SH-SY5Y (cell line): ENCODE data around the gene RCOR1.
A peak's percentile ranks its signal among the peaks of the same experiment; 100 is the strongest.

Experiments
- GATA2 ChIP-seq: IDR thresholded peaks from 2 replicates; pipeline ENCODE4 v1.6.1; 2011; ENCODE audit warnings: mild to moderate bottlenecking, low read depth, low read length
- GATA3 ChIP-seq: IDR thresholded peaks from 2 replicates; pipeline ENCODE4 v1.6.1; 2011; ENCODE audit warnings: low read depth, mild to moderate bottlenecking, low read length, moderate library complexity

Gene RCOR1

DNA sequence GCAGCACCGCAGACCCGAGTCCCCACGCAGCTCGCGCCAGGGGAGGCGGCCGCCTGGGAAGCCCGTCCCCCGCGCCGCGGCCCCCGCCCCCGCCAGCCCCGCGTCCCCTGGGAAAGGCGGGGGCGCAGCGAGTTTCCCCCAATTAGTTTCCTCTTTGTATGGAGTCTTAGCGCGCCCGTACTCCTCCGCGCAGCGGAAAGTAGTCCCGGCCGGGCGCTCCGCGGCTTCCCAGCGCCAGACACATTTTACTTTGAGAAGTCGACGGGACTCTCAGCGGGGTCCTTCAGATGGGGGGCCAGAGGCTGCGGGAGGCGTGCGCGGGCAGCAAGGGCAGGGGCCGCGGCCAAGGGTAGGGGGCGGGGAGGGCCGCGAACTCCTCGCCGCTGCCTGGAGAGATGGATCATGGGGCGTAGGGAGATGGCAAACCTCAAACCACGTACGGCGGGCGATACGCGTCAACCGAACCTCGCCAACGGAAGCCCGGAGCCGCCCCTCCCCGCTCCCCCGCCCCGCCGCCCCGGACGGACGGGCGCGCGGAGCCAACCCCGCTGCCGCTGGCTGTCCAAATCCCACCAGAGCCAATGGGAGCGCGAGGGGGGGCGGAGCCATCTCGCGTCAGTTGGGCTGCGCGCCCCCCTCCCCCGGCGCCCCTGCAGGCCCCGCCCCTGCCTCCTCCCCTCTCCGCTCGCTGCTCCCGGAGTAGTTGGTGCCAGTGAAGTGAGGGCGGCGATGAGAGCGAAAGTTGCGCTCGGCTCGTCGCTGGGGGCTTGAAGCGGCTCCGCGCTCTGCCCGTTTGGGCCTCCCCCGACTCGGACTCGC lies at the start of gene RCOR1:
TSS of gene RCOR1 (plus strand) at position 706 of the 819 bp plus-strand sequence. CDS start 238 bp downstream, outside the sequence.
- no peak for TF ChIP-seq GATA3
- 0 out of 2 replicates have a peak, but pooled peaks have one; percentile 23 for TF ChIP-seq GATA2

DNA sequence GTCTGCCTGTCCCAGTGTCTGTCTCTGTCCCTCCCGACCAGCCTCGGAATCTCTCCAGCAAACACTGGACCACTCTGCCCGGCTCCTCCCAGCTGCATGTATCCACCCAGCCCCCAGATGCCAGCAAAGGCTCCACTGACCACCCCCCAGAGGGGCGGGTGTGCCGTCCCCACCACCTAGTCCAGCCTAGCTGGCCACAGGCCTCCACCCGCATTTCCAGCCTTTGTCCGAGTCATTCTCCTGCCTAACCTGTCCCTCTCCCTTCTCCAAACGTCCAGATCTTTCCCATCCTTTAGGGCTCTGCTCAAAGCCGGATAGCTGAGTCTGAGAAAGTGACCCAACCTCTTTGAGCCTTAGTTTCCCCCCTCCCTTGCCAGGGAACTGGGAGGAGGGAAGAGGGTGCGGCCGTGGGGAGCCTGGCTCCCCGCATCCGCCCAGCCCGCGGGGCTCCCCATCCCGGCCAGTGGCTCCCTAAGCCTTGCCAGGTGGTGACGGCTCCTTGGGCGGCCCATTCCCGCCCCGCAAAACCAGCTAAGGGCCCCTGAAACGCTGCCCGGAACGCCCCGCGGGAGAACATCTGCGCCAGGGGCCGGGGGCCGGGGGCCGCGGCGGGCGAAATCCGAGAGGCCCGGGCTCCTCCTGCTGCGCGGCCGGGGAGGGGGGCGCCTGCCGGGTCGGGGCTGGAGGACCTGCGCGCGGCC lies 48.3 kb upstream of the RCOR1 start:
- TF ChIP-seq GATA3 (no peak), GATA2 (no peak)

DNA sequence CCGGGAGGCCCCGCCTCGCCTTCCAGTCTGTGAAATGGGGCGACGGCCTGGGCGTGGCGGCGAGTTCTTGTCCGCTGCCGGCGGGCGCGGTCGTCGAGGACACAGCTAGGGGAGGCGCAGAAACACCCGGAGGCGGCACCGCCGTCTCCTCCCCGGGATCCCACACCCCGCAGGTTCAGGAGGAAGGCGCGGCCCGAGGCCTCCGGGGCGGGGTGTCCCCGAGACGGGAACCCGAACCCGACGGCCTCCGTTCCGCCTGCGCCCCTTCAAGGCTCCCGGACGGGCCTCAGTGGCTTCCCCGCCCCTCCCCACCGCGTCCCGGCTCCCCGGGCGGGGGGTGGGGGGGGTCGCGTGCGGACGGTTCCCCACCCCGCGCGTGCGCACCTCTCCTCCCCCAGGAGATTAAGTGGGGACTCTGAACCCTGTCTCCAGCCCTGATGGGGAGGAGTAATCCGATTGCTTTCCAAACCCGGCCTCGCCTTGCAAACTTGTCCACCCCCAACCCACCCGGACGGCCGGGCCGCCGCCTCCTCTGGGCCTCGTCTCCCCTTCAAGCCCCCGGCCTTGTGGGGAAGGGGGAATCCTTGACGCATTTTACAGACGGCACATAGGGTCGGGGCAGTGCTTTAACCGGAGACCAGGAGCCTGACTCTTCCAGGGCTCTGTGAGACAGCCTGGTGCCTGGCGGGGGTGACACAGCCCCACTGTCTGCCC lies 47.5 kb upstream of the RCOR1 start:
- TF ChIP-seq GATA2 = no peak
- TF ChIP-seq GATA3 = no peak

DNA sequence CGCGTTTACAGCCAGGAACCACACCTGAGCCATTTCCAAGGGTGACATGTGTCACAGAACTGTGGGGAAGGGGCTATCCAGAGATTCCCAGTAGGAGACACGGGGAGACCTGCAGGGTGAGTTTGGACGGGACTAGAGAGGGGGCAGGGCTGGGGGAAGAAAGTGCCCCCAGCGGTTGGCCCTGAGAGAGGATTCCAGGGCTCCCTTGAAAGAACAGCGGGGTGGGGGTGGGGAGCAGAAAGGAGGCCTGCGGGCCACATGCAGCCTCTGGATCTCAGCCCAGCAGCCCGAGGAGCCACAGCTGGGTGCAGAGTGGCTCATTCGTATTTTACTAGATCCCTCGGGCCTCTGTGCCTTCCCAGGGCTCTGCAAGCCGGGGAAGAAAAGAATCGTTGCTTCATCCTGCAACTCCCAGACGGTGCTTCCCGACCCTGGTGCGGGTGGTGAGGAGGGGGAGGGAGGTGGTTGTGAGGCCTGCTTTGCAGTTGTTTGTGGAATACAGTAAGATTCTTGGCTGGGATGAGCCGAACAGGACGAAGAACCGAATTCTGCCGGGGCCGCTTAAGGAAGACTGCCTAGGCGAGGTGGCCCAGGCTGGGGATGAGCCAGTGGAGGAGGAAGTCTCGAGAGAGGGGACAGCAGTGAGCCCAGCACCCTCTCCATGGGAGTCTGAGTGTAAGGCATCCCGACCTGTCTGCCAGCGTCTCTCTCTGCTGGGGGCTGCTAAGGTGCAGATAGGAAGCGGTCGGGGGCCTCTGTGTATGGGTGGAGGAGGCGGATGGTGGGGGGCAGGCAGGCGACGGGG lies 46.8 kb upstream of the RCOR1 start:
- TF ChIP-seq GATA3 (no peak), GATA2 (no peak)

DNA sequence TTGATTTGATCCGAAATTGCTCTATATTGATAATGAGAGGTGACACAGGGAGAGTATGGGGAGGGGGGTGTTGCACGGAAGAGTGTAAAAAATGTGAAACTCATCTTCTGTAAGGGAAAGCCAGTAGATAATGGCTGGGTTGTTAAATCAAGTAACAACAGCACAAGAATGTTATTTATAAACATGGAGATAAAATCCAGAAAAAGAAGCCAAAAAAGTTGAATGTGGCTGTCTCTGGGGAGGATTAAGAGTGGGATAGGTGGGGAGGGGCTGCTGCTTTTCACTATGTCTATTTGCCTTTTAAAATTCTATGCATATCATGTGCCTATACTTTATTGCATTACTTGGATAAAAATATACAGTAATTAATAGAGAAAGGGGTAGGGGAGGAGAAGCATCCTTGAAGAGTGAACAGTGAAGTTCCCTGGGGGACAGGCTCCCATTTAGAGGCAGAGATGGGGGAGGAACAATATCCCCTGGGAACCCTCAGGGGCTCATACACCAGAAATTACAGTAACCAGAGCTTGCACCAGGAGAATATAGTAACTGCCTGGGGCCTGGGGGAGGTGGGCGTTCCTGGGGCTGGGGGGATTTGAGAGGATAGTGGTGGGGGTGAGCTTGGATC lies 43.7 kb upstream of the RCOR1 start:
- TF ChIP-seq GATA3 = no peak
- TF ChIP-seq GATA2 = no peak

DNA sequence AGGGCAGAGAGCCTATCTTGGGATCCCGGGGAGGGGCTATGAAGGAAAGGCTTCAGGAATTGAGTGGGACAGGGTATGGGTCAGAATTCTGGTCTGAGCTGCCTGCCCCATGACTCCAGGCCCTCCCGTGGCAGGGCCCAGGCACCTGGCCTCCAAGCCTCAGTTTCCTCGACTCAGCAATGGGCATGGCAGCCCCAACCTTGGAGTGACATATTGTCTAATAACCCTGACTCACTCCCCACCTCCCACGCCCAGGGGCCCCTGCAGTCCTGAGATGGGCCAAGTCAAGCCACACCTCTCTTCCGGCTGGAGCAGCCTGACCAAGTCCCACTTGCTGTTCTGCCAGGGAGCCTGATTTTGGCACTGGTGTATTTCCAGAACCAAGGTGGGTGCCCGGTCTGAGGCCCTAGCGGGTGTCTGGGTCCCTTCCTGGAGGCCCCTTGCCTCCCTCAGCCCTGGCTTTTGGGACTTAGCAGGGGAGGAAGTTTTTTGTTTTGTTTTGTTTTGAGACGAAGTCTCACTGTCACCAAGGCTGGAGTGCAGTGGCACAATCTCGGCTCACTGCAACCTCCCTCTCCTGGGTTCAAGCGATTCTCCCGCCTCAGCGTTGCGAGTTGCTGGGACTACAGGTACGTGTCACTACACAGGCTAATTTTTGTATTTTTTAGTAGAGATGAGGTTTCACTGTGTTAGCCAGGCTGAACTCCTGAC lies 40.3 kb upstream of the RCOR1 start:
- TF ChIP-seq GATA2 (no peak), GATA3 (no peak)

DNA sequence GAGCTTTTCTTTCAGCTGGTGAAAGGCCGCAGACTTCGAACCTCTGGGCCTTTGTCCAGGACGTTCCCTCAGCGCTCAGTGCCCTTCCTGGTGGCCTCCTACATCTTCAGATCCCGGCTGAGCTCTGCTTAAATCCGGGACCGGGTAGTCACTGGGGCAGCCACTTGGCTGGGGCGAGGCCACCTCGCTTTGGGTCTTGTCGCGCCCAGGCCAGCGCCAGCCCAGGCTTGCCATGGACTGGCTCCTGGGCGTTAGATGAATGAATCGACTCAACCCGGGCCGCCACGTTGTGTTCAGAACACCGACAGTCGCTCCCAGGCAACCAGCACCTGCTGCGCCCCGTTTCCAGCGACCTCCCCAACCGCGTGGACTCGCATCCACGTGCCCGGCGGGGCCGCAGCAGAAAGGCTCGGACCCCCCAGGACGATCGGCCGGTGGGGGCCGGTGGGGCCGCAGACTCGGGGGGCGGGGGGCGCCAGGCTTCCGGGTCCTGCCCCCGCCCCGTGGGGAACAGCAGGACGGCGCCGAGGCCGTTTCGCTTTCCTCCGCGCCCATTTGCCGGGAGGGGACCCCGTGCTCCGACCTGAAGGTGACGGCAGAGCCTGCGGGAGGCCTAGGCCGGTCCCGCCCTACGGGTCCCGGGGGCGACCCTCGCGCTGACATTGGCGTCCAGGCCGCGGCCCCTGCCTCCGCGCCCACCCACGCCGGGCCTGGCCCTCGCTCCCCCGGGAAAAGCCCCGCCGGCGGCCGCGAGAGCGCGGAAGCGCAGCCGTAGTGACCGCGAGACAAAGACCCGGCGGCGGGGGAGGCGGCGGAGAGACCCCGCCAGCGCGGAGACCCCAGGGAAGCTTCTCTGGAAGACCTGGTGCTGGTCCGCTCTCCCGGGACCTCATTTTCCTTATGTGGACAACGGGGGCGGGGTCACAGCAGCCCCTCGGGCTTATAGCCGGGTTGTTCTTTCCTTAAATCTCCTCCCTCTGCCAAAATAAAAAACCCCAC lies 37.3 kb upstream of the RCOR1 start:
- no peak for TF ChIP-seq GATA2

DNA sequence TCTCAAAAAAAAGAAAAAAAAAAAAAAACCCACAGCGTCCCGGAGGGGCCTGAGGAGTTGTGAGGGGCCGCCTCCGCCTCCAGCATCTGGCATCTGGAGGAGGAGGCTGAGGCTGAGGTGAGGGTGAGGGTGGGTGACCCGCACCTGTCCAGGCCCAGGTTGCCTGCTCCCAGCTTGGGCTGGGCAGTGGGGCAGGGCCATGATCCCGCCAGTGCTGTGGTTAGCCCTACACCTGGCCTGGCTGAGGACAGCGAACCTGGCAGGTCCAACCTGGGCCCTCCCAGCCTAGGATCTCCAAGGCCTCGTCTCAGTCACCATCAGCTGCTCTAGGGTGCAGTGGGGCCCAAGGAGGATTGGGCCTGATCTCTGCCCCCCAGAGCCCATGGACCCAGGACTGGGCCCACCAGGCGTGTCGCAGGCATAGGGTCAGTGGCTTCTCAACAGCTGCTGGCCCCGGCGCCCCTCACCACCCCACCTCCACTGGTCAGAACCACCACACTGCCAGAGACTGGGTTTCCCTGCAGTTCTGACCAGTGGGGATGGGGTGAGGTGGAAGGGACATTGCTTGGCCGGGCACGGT lies 36.3 kb upstream of the RCOR1 start:
- TF ChIP-seq GATA2 (no peak), GATA3 (no peak)

DNA sequence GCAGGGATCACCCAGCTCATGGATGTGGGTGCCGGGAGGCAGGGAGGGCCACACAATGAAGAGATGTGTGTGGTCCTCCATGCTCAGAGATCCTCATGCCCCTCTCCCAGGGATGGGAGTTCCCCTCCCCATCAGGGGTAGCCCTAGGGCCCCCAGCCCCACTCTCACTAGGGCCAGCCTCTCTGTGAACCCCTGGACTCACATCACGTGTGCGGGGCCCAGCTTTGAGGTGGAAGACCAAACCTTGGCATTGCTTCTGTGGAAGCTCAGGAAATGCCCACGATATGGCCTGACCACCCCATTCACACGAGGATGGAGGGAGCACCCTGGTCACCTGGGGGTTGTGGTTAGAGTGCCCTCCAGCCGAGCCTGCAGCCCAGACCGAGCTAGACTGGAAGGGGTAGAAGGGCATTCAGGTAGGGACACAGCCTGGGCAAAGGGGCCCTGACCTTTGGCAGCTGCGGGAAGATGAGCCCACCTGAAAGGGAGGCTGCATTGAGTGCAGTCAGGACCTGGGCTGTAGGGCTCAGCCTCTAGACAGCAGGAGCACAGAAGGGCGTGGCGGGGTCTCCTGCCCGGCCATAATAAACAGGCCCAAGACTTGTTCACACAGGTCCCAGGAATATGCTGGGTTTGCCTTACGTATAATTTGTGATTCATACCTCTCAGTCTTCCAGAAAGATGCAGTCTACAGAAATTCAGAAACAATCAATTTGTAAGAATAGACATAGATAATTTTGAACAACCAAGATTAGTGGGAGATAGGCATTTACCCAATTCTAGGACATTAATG lies 34.8 kb upstream of the RCOR1 start:
- TF ChIP-seq GATA2 (no peak), GATA3 (no peak)

DNA sequence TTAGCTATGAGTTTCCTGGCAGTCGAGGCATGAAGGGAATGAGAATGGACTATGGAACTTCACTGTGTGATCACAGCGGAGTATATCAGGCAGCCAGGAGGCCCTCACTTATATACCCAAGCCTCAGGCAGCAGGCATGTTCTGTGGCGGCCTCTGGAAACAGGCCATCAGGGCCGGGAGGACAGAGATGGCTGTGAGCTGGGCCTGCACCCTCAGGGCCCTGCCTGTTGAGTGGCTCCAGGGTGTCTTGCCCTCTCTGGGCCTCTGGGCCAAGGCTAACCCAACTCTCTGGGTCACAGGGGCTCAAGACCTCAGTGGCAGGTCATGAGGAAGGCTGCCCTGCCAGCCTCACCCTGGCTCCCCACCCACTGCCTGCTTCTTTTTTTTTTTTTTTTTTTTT lies 33.9 kb upstream of the RCOR1 start:
- TF ChIP-seq GATA2 = no peak
- no peak for TF ChIP-seq GATA3

DNA sequence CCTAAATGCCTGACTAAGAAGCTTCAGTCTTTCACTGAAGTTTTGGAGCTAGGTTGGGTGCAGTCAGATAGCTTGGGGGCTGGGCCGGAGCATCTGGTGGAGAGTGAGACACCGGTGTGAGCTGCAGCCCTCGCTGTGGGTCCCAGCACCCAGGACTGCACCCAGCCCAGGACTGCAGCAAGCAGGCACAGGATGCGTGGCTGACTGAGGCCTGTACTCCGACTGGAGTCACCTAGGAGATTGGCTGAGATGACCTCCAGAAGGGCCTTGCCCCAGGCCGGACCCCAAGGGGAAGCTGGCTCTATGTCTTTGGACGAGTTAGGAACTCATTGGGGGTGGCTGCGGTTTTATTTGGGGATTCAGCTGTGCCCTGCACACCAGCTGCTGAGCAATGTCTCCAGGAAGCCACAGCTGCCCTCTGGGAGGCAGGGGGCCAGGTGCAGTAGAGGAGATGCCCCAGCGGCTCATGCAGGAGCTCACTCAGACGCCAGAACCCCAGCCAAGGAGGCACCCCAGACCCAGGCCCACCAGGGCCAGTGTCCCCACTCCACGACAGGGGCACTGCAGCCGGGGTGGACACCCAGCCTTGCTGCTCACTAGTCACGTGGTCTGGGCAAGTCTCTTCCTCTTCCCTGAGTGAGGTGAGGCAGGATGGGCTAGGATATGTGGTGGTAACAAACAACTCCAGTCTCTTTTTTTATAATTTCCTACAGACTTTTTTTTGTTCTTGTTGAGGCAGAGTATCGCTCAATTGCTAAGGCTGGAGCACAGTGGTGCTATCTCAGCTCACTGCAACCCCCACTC lies 31.8 kb upstream of the RCOR1 start:
- TF ChIP-seq GATA3 (no peak), GATA2 (no peak)
